IMR-90 (cell line): Measurements from ENCODE around the gene B4GALT5. TPM values are rescaled to one million over a fixed set of nuclear protein-coding genes. Genes with fewer than 3 reads are reported as not detected.
A peak's percentile ranks its signal among the peaks of the same experiment; 100 is the strongest.

ENCODE experiments used
- ATAC-seq: fragments of 200-7000 bp; cut with Tn5 transposase; 2 replicates; pipeline ENCODE4 v1.9.1; 2020; ENCODE audit warnings: low read depth, mild to moderate bottlenecking, moderate library complexity
- BruUV-seq: library from RNA; stranded (reverse); fragments of 400-500 nt; replicated peaks from 2 replicates; lab custom pipeline; 2021; lab: Mats Ljungman, UMichigan
- CTCF ChIA-PET: fragments of 300-600 bp; formaldehyde crosslinking; extraction: SDS; loops from one replicate; lab custom pipeline; 2021; ENCODE audit warnings: antibody characterized with exemption; lab: Yijun Ruan, JAX
- POLR2A ChIA-PET: fragments of 300-600 bp; sonication (Branson Sonifier 250); formaldehyde crosslinking; loops from one replicate; lab custom pipeline; 2022; ENCODE audit warnings: antibody characterized with exemption; ENCODE audit not compliant: unreplicated experiment; lab: Charles Lee
- DNase-seq: peaks from one replicate; pipeline ENCODE4 v3.0.0; 2013
- H2AFZ ChIP-seq: replicated peaks from 2 replicates; pipeline ENCODE3; 2013; ENCODE audit warnings: low read length, mild to moderate bottlenecking; ENCODE audit not compliant: poor library complexity
- H2AK5ac ChIP-seq: 2 replicates; pipeline ENCODE4 v1.6.1; 2013; ENCODE audit warnings: low read depth, low read length, inconsistent platforms
- H2AK9ac ChIP-seq: replicated peaks from 2 replicates; pipeline ENCODE3; 2013; ENCODE audit warnings: mild to moderate bottlenecking, low read depth, low read length, moderate library complexity; ENCODE audit not compliant: poor library complexity
- H2BK120ac ChIP-seq: 2 replicates; pipeline ENCODE4 v1.6.1; 2013; ENCODE audit warnings: low read depth, low read length, inconsistent platforms
- H2BK15ac ChIP-seq: 3 replicates; pipeline ENCODE4 v1.6.1; 2013; ENCODE audit warnings: low read depth, low read length, inconsistent platforms
- H2BK20ac ChIP-seq: 2 replicates; pipeline ENCODE4 v1.6.1; 2013; ENCODE audit warnings: low read depth, mild to moderate bottlenecking, inconsistent platforms, low read length, moderate library complexity
- H2BK5ac ChIP-seq: 2 replicates; pipeline ENCODE4 v1.6.1; 2013; ENCODE audit warnings: mild to moderate bottlenecking, low read depth, low read length, inconsistent platforms; ENCODE audit not compliant: poor library complexity, severe bottlenecking
- H3K14ac ChIP-seq: replicated peaks from 2 replicates; pipeline ENCODE4 v1.6.1; 2013; ENCODE audit warnings: low read depth, low read length, inconsistent platforms
- H3K18ac ChIP-seq: 2 replicates; pipeline ENCODE4 v1.6.1; 2013; ENCODE audit warnings: low read depth, low read length, control low read depth
- H3K23ac ChIP-seq: 2 replicates; pipeline ENCODE4 v1.6.1; 2013; ENCODE audit warnings: low read depth, low read length, inconsistent platforms
- H3K27ac ChIP-seq: 2 replicates; pipeline ENCODE4 v1.5.1; 2013; ENCODE audit warnings: mild to moderate bottlenecking, control low read depth, low read length; ENCODE audit not compliant: insufficient read depth
- H3K27me3 ChIP-seq: 2 replicates; pipeline ENCODE4 v1.6.1; 2013; ENCODE audit warnings: low read length; ENCODE audit not compliant: control insufficient read depth, insufficient read depth
- H3K36me3 ChIP-seq: 2 replicates; pipeline ENCODE4 v1.6.1; 2013; ENCODE audit warnings: low read length, mixed read lengths; ENCODE audit not compliant: control insufficient read depth, insufficient read depth
- H3K4ac ChIP-seq: 2 replicates; pipeline ENCODE4 v1.6.1; 2013; ENCODE audit warnings: low read depth, low read length, inconsistent platforms
- H3K4me1 ChIP-seq: 2 replicates; pipeline ENCODE4 v1.6.1; 2013; ENCODE audit warnings: low read length, mixed read lengths; ENCODE audit not compliant: control insufficient read depth, insufficient read depth
- H3K4me2 ChIP-seq: 2 replicates; pipeline ENCODE4 v1.6.1; 2013; ENCODE audit warnings: low read depth, mild to moderate bottlenecking, control low read depth, low read length, moderate library complexity
- H3K4me3 ChIP-seq: 2 replicates; pipeline ENCODE4 v1.5.1; 2013; ENCODE audit warnings: low read depth, mild to moderate bottlenecking, control low read depth, low read length, moderate library complexity; ENCODE audit not compliant: insufficient read depth
- H3K56ac ChIP-seq: 2 replicates; pipeline ENCODE4 v1.6.1; 2013; ENCODE audit warnings: low read length, inconsistent platforms; ENCODE audit not compliant: insufficient read depth; ENCODE audit errors: extremely low read depth
- H3K79me1 ChIP-seq, 2 experiments: 2 replicates each; pipeline ENCODE4 v1.6.1; 2013; ENCODE audit warnings: low read length in 2 of 2, inconsistent platforms in 1 of 2, low read depth in 1 of 2
- H3K9ac ChIP-seq: 2 replicates; pipeline ENCODE4 v1.6.1; 2013; ENCODE audit warnings: low read depth, low read length, control low read depth
- H3K9me1 ChIP-seq: 2 replicates; pipeline ENCODE4 v1.6.1; 2013; ENCODE audit warnings: low read length, inconsistent platforms; ENCODE audit not compliant: insufficient read depth
- H3K9me3 ChIP-seq: 2 replicates; pipeline ENCODE4 v1.6.1; 2013; ENCODE audit warnings: low read length; ENCODE audit not compliant: control insufficient read depth, insufficient read depth
- H4K20me1 ChIP-seq: 2 replicates; pipeline ENCODE4 v1.6.1; 2013; ENCODE audit warnings: low read length, inconsistent platforms; ENCODE audit not compliant: insufficient read depth
- H4K5ac ChIP-seq: 2 replicates; pipeline ENCODE4 v1.6.1; 2013; ENCODE audit warnings: mild to moderate bottlenecking, low read depth, low read length, control low read depth
- H4K8ac ChIP-seq, 2 experiments: 2 replicates each; pipeline ENCODE4 v1.6.1; 2013; ENCODE audit warnings: low read depth in 2 of 2, low read length in 2 of 2, control low read depth in 1 of 2, inconsistent platforms in 1 of 2
- H4K91ac ChIP-seq: 2 replicates; pipeline ENCODE4 v1.6.1; 2013; ENCODE audit warnings: low read depth, low read length, inconsistent platforms; ENCODE audit not compliant: insufficient read depth
- BHLHE40 ChIP-seq: fragments of 150-350 bp; IDR thresholded peaks from 2 replicates; pipeline ENCODE4 v1.6.1; 2016; ENCODE audit warnings: mild to moderate bottlenecking, low read depth, low read length
- CEBPB ChIP-seq: IDR thresholded peaks from 2 replicates; pipeline ENCODE4 v1.6.1; 2012; ENCODE audit warnings: low read depth, low read length, improper control_type of control experiment
- CHD1 ChIP-seq: IDR thresholded peaks from 2 replicates; pipeline ENCODE4 v1.6.1; 2012; ENCODE audit warnings: low read depth, low read length, improper control_type of control experiment
- FOS ChIP-seq: fragments of 150-350 bp; IDR thresholded peaks from 2 replicates; pipeline ENCODE4 v1.6.1; 2016; ENCODE audit warnings: low read depth, low read length
- MAFK ChIP-seq: IDR thresholded peaks from 2 replicates; pipeline ENCODE4 v1.6.1; 2012; ENCODE audit warnings: low read depth, low read length, improper control_type of control experiment
- MAZ ChIP-seq: IDR thresholded peaks from 2 replicates; pipeline ENCODE4 v1.6.1; 2012; ENCODE audit warnings: low read depth, mild to moderate bottlenecking, low read length, improper control_type of control experiment, moderate library complexity, borderline replicate concordance
- MXI1 ChIP-seq: IDR thresholded peaks from 2 replicates; pipeline ENCODE4 v1.6.1; 2012; ENCODE audit warnings: low read depth, mild to moderate bottlenecking, low read length, moderate library complexity, borderline replicate concordance
- NFE2L2 ChIP-seq: fragments of 150-350 bp; IDR thresholded peaks from 2 replicates; pipeline ENCODE4 v1.6.1; 2016; ENCODE audit warnings: low read depth, mild to moderate bottlenecking, low read length
- POLR2A ChIP-seq: IDR thresholded peaks from 2 replicates; pipeline ENCODE4 v1.6.1; 2012; ENCODE audit warnings: mild to moderate bottlenecking, low read depth, low read length
- RAD21 ChIP-seq: IDR thresholded peaks from 2 replicates; pipeline ENCODE4 v1.6.1; 2012; ENCODE audit warnings: low read length, improper control_type of control experiment
- RCOR1 ChIP-seq: IDR thresholded peaks from 2 replicates; pipeline ENCODE4 v1.6.1; 2012; ENCODE audit warnings: mild to moderate bottlenecking, low read length, improper control_type of control experiment; ENCODE audit not compliant: insufficient replicate concordance
- RFX5 ChIP-seq: IDR thresholded peaks from 2 replicates; pipeline ENCODE4 v1.8.0; 2012; ENCODE audit warnings: low read depth, mild to moderate bottlenecking, low read length, moderate library complexity
- SMC3 ChIP-seq: fragments of 150-350 bp; IDR thresholded peaks from 2 replicates; pipeline ENCODE4 v1.6.1; 2016; ENCODE audit warnings: low read depth, mild to moderate bottlenecking, antibody characterized with exemption, low read length, moderate library complexity
- WGBS, 2 experiments: methylation state at CpG; one replicate each; pipeline versions ENCODE4 v1.1.5 to v1.1.7; 2013; ENCODE audit warnings: missing lambda C conversion rate in 2 of 2; ENCODE audit not compliant: insufficient read length in 1 of 2; ENCODE audit errors: extremely low coverage in 2 of 2; 5-methylcytosine and 5-hydroxymethylcytosine counted together
- dilution Hi-C: fragments of 300-500 bp; cut with HindIII; formaldehyde crosslinking; loops from one replicate; pipeline ENCODE4 v1.14.3; 2018; ENCODE audit warnings: low sequenced_read_pairs; ENCODE audit not compliant: unreplicated experiment
- in situ Hi-C: fragments of 300-500 bp; cut with MboI; formaldehyde crosslinking; loops from 3 replicates; pipeline ENCODE4 v1.14.3; 2019; ENCODE audit warnings: low sequenced_read_pairs, inconsistent platforms, mixed read lengths
- intact Hi-C: fragments of 100-400 bp; cut with micrococcal nuclease; formaldehyde crosslinking; loops from 2 replicates; pipeline ENCODE4 v1.10.0; 2022
- polyA plus RNA-seq, 3 experiments: library from polyadenylated mRNA; depleted of rRNA; stranded (reverse); fragments of >200 nt; gene quantifications; 2 replicates each; pipeline ENCODE4 v1.2.3, GENCODE V29; 2012; ENCODE audit warnings: low replicate concordance in 1 of 3
- total RNA-seq: library from RNA; depleted of rRNA; stranded (reverse); fragments of >200 nt; gene quantifications from 2 replicates; pipeline ENCODE4 v1.2.3, GENCODE V29; 2012
- TF ChIP-seq, protein P1 (sequence below): fragments of 150-350 bp; IDR thresholded peaks from 2 replicates; pipeline ENCODE4 v1.6.1; 2017; ENCODE audit warnings: mild to moderate bottlenecking, antibody characterized with exemption, low read length, low read depth
- TF ChIP-seq, protein P2 (sequence below): fragments of 150-350 bp; IDR thresholded peaks from 2 replicates; pipeline ENCODE4 v1.6.1; 2016; ENCODE audit warnings: low read depth, mild to moderate bottlenecking, low read length, moderate library complexity, borderline replicate concordance
- TF ChIP-seq, protein P3 (sequence below): conservative IDR thresholded peaks from 2 replicates; pipeline ENCODE4 v1.5.1; 2012; ENCODE audit warnings: mild to moderate bottlenecking, low read depth, low read length, improper control_type of control experiment

The B4GALT5 gene
- total and polyA plus RNA-seq, 2 of the 4 experiments (the other 2 are of a cell fraction): 11.3 to 20.4 TPM

DNA sequence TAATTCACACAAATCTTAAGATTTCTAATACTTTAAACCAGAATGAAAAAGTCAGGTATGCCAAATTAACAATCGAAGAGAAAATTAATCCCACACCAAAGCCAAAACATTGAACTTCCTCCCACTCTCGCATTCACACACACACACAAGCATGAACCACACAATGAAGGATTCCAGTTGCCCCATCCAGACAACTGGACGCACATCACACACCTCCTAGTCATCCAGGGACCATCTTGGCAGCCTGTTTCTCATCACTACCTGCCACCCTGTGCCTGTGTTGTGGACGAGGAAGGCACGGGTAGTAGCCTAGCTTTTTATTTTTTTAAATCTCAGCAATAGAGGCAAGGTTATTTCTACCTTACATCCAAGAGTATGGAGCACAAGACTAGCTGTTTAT, 15.2 kb downstream of the B4GALT5 start:
- no peak for ATAC-seq
- no TSS peak for BruUV-seq
- intact Hi-C loops (no loop called here), in situ Hi-C loops (no loop called here), dilution Hi-C loops (no loop called here)
- Histone ChIP-seq H2BK15ac (0 out of 3 replicates have a peak overlapping the region, but pooled peaks have one; percentile 60), H3K4me2 (no peak overlapping the region), H2AK9ac (no peak overlapping the region), H3K36me3 (no peaks in the 10 kb centered on the region), H3K9me3 (no peaks in the 10 kb centered on the region), H3K9me1 (peaks cover 11% of the 10 kb centered on the region), H3K14ac (peak overlapping the region; percentile 4; the same call in 1 of the 2 replicates), H4K5ac (no peak overlapping the region), H3K9ac (no peak overlapping the region), H3K4me3 (no peak overlapping the region), H3K56ac (no peak overlapping the region), H4K91ac (no peak overlapping the region), H3K27me3 (no peaks in the 10 kb centered on the region), H4K20me1 (peaks cover 78% of the 10 kb centered on the region), H3K79me1 (peaks cover 39 to 72% of the 10 kb centered on the region in 2 experiments), H2BK120ac (no peak overlapping the region), H2BK5ac (no peak overlapping the region), H3K27ac (no peak overlapping the region), H2AK5ac (no peak overlapping the region), H3K4ac (no peak overlapping the region), H3K23ac (peak overlapping the region; percentile 85; the same call in 1 of the 2 replicates), H4K8ac (no peak overlapping the region), H2AFZ (no peak overlapping the region), H3K18ac (no peak overlapping the region), H2BK20ac (no peak overlapping the region), H3K4me1 (peaks cover 14% of the 10 kb centered on the region)
- ChIA-PET CTCF (no interaction called here), POLR2A (no interaction called here)
- WGBS, 2 experiments: no CpG with 5 or more reads among the region's 5 CpGs
- no peak for DNase-seq
- no peak for TF ChIP-seq BHLHE40
- no peak for TF ChIP-seq MAZ
- no peak for TF ChIP-seq MAFK
- no peak for TF ChIP-seq MXI1
- no peak for TF ChIP-seq NFE2L2
- TF ChIP-seq RAD21: no peak
- TF ChIP-seq, protein P1, sequence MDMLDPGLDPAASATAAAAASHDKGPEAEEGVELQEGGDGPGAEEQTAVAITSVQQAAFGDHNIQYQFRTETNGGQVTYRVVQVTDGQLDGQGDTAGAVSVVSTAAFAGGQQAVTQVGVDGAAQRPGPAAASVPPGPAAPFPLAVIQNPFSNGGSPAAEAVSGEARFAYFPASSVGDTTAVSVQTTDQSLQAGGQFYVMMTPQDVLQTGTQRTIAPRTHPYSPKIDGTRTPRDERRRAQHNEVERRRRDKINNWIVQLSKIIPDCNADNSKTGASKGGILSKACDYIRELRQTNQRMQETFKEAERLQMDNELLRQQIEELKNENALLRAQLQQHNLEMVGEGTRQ: no peak
- no peak for TF ChIP-seq SMC3
- TF ChIP-seq CHD1: no peak
- TF ChIP-seq RFX5: no peak
- TF ChIP-seq, protein P2, sequence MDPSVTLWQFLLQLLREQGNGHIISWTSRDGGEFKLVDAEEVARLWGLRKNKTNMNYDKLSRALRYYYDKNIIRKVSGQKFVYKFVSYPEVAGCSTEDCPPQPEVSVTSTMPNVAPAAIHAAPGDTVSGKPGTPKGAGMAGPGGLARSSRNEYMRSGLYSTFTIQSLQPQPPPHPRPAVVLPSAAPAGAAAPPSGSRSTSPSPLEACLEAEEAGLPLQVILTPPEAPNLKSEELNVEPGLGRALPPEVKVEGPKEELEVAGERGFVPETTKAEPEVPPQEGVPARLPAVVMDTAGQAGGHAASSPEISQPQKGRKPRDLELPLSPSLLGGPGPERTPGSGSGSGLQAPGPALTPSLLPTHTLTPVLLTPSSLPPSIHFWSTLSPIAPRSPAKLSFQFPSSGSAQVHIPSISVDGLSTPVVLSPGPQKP: no peak
- TF ChIP-seq, protein P3, sequence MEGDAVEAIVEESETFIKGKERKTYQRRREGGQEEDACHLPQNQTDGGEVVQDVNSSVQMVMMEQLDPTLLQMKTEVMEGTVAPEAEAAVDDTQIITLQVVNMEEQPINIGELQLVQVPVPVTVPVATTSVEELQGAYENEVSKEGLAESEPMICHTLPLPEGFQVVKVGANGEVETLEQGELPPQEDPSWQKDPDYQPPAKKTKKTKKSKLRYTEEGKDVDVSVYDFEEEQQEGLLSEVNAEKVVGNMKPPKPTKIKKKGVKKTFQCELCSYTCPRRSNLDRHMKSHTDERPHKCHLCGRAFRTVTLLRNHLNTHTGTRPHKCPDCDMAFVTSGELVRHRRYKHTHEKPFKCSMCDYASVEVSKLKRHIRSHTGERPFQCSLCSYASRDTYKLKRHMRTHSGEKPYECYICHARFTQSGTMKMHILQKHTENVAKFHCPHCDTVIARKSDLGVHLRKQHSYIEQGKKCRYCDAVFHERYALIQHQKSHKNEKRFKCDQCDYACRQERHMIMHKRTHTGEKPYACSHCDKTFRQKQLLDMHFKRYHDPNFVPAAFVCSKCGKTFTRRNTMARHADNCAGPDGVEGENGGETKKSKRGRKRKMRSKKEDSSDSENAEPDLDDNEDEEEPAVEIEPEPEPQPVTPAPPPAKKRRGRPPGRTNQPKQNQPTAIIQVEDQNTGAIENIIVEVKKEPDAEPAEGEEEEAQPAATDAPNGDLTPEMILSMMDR: no peak
- no peak for TF ChIP-seq POLR2A
- TF ChIP-seq RCOR1: no peak
- no peak for TF ChIP-seq CEBPB
- no peak for TF ChIP-seq FOS
